ENCODE results near the gene SEMA5A.

Gene SEMA5A

DNA sequence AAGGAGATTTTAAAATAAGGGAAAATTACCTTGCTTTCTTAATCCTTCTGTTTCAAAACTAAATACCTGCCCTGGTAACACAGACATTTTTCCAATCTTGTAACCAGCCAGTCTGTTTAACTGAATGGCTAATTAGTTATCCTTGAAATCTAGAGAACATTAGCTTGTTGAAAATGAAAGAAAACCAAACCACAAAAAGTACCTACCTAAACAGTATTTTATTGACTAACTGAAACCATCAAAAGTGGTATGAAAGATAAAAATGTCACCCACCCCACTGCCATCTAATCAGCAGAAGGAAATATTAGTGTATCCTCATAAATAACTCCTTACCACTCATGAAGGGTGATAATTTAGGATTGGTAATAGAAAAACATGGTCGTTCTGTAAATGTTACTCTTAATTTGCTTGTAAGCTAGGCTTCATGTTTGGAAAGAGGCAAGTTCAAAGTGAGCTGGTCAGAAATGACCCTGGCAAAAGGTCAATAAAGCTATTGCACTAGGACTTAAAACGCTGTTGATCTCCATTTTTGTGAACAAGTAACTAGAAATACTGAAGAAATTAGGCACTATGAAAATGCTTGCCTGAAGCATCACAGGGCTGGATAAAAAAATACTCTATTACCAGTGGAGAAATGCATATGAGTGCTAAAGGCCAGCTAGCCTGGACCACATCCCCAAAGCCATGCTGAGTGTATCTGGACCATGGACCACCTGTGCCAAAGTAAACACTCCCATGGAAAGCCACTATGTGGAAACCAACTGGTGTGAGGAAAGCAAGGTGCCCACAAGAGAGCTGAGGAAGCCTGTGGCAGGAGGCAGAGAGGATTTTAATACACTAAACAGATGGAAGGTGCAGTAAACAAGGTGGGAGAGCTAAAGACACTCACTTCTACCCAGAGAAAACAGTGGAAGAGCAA, 8.4 kb downstream of the SEMA5A start:
- WGBS, result 77% methylated on average over 2 of the region's 2 CpGs
- Histone ChIP-seq H3K9me3 (ENCODE audit: control insufficient read depth, low read length) (no peaks in the 10 kb centered on the region), H2AFZ (ENCODE audit: low read depth, low read length) (no peak overlapping the region), H2AK5ac (ENCODE audit: low read length, severe bottlenecking) (no peak overlapping the region), H2BK120ac (ENCODE audit: low read depth, low read length) (no peak overlapping the region), H3K4ac (ENCODE audit: low read depth in 1 of 2, low read length in 2 of 2) (no peak overlapping the region), H4K8ac (ENCODE audit: low read length) (peak overlapping the region; percentile 41), H2BK12ac (ENCODE audit: low read length in 2 of 2) (peak overlapping the region; percentile 29 to 38), H3K23ac (ENCODE audit: low read length in 2 of 2) (no peak overlapping the region), H3K27ac (ENCODE audit: low read length, poor library complexity, severe bottlenecking) (no peak overlapping the region), H3K14ac (ENCODE audit: low read length in 2 of 2) (no peak overlapping the region), H3K27me3 (ENCODE audit: control insufficient read depth in 1 of 2, insufficient read depth in 1 of 2, low read length in 2 of 2) (no peaks in the 10 kb centered on the region), H3K79me1 (replicated peaks; ENCODE audit: low read length, poor library complexity, severe bottlenecking) (peaks cover 29% of the 10 kb centered on the region), H3K18ac (ENCODE audit: low read depth in 1 of 2, low read length in 2 of 2) (peak overlapping the region; percentile 43 to 79), H3K4me1 (ENCODE audit: control insufficient read depth, insufficient read depth, low read depth, low read length) (peaks cover 3% of the 10 kb centered on the region), H4K91ac (ENCODE audit: low read length) (peak overlapping the region; percentile 80), H3K9ac (ENCODE audit: low read length) (no peak overlapping the region), H2BK5ac (ENCODE audit: low read depth, low read length, poor library complexity, severe bottlenecking) (no peak overlapping the region), H3K4me2 (ENCODE audit: low read length, poor library complexity, severe bottlenecking) (no peak overlapping the region), H3K4me3 (ENCODE audit: insufficient read depth in 1 of 2, low read depth in 1 of 2, low read length in 2 of 2) (no peak overlapping the region), H3K36me3 (ENCODE audit: control insufficient read depth in 1 of 2, insufficient read depth in 2 of 2, low read depth in 1 of 2, low read length in 2 of 2) (no peaks in the 10 kb centered on the region), H2BK15ac (ENCODE audit: low read depth, poor library complexity, severe bottlenecking) (no peak overlapping the region)
- DNase-seq, result no peak

DNA sequence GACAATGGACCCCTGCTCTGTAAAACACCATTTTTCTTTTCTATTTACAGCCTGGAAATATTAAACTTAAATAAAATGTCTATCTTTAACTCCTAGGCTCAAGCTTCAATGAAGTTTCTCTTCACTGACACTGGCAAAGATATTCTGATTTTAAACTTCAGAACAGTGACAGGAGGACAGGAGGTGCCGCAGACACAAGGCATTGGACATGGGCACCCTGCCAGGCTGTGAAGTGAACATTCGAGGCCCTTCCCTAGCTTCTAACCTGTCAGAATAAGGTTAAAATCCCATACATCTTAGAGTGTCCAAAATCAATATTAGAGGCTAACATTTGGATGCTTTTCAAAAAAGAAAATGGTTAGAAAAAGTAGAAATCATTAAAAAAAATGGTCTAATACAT, 9.2 kb downstream of the SEMA5A start:
- no peak for DNase-seq
- Histone ChIP-seq H3K36me3 (ENCODE audit: control insufficient read depth in 1 of 2, insufficient read depth in 2 of 2, low read depth in 1 of 2, low read length in 2 of 2) (no peaks in the 10 kb centered on the region), H2BK120ac (ENCODE audit: low read depth, low read length) (no peak overlapping the region), H2BK5ac (ENCODE audit: low read depth, low read length, poor library complexity, severe bottlenecking) (no peak overlapping the region), H2AFZ (ENCODE audit: low read depth, low read length) (no peak overlapping the region), H3K4me2 (ENCODE audit: low read length, poor library complexity, severe bottlenecking) (no peak overlapping the region), H3K27me3 (ENCODE audit: control insufficient read depth in 1 of 2, insufficient read depth in 1 of 2, low read length in 2 of 2) (no peaks in the 10 kb centered on the region), H4K91ac (ENCODE audit: low read length) (no peak overlapping the region), H2AK5ac (ENCODE audit: low read length, severe bottlenecking) (no peak overlapping the region), H3K9ac (ENCODE audit: low read length) (no peak overlapping the region), H3K4ac (ENCODE audit: low read depth in 1 of 2, low read length in 2 of 2) (no peak overlapping the region), H3K27ac (ENCODE audit: low read length, poor library complexity, severe bottlenecking) (no peak overlapping the region), H3K4me3 (ENCODE audit: insufficient read depth in 1 of 2, low read depth in 1 of 2, low read length in 2 of 2) (no peak overlapping the region), H3K79me1 (replicated peaks; ENCODE audit: low read length, poor library complexity, severe bottlenecking) (peaks cover 29% of the 10 kb centered on the region), H4K8ac (ENCODE audit: low read length) (no peak overlapping the region), H3K9me3 (ENCODE audit: control insufficient read depth, low read length) (no peaks in the 10 kb centered on the region), H3K14ac (ENCODE audit: low read length in 2 of 2) (no peak overlapping the region), H3K4me1 (ENCODE audit: control insufficient read depth, insufficient read depth, low read depth, low read length) (peaks cover 3% of the 10 kb centered on the region), H2BK15ac (ENCODE audit: low read depth, poor library complexity, severe bottlenecking) (no peak overlapping the region), H2BK12ac (ENCODE audit: low read length in 2 of 2) (no peak overlapping the region), H3K18ac (ENCODE audit: low read depth in 1 of 2, low read length in 2 of 2) (no peak overlapping the region), H3K23ac (ENCODE audit: low read length in 2 of 2) (no peak overlapping the region)
- 100% methylated on average over 1 of the region's 2 CpGs for WGBS

DNA sequence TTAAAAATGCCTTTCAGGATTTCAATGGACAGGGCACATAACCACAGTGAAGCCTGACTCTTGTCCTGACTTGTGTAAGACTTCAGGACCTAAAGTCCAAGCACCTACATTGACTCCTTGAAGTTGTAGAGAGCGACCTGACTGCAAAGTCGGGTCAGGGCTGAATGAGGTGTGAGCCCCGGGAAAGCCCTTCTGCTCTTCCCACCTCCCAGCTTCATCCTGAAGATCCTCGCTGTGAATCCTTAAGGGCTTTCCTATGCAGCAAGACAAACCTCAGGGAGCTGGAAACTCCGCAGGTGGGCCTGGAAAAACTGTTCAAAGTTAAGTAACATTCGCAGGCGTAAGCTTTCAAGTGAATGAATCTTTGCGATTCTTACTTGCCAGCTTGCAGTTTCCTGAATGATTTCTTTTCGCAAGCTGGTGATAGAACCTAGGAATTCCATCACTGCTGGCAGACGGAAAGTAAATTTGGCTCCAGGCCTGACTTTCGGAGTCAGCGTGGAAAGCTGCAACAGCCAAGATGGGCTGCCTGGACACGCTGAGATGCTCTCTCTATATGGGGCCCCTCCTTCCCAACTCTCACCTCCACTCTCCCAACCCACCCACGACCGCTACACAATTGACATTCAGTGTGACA, 10.9 kb downstream of the SEMA5A start:
- Histone ChIP-seq H3K4me1 (ENCODE audit: control insufficient read depth, insufficient read depth, low read depth, low read length) (peaks cover 3% of the 10 kb centered on the region), H3K27me3 (ENCODE audit: control insufficient read depth in 1 of 2, insufficient read depth in 1 of 2, low read length in 2 of 2) (no peaks in the 10 kb centered on the region), H4K8ac (ENCODE audit: low read length) (no peak overlapping the region), H2AK5ac (ENCODE audit: low read length, severe bottlenecking) (no peak overlapping the region), H3K14ac (ENCODE audit: low read length in 2 of 2) (no peak overlapping the region), H2BK12ac (ENCODE audit: low read length in 2 of 2) (no peak overlapping the region), H3K18ac (ENCODE audit: low read depth in 1 of 2, low read length in 2 of 2) (no peak overlapping the region), H2BK120ac (ENCODE audit: low read depth, low read length) (no peak overlapping the region), H3K4me2 (ENCODE audit: low read length, poor library complexity, severe bottlenecking) (no peak overlapping the region), H3K9me3 (ENCODE audit: control insufficient read depth, low read length) (no peaks in the 10 kb centered on the region), H2BK5ac (ENCODE audit: low read depth, low read length, poor library complexity, severe bottlenecking) (no peak overlapping the region), H3K36me3 (ENCODE audit: control insufficient read depth in 1 of 2, insufficient read depth in 2 of 2, low read depth in 1 of 2, low read length in 2 of 2) (no peaks in the 10 kb centered on the region), H3K4ac (ENCODE audit: low read depth in 1 of 2, low read length in 2 of 2) (no peak overlapping the region), H3K79me1 (replicated peaks; ENCODE audit: low read length, poor library complexity, severe bottlenecking) (peaks cover 39% of the 10 kb centered on the region), H4K91ac (ENCODE audit: low read length) (no peak overlapping the region), H3K9ac (ENCODE audit: low read length) (no peak overlapping the region), H3K27ac (ENCODE audit: low read length, poor library complexity, severe bottlenecking) (no peak overlapping the region), H3K23ac (ENCODE audit: low read length in 2 of 2) (no peak overlapping the region), H2AFZ (ENCODE audit: low read depth, low read length) (no peak overlapping the region), H3K4me3 (ENCODE audit: insufficient read depth in 1 of 2, low read depth in 1 of 2, low read length in 2 of 2) (no peak overlapping the region), H2BK15ac (ENCODE audit: low read depth, poor library complexity, severe bottlenecking) (no peak overlapping the region)
- 97% methylated on average over 15 of the region's 15 CpGs for WGBS
- DNase-seq, result no peak

DNA sequence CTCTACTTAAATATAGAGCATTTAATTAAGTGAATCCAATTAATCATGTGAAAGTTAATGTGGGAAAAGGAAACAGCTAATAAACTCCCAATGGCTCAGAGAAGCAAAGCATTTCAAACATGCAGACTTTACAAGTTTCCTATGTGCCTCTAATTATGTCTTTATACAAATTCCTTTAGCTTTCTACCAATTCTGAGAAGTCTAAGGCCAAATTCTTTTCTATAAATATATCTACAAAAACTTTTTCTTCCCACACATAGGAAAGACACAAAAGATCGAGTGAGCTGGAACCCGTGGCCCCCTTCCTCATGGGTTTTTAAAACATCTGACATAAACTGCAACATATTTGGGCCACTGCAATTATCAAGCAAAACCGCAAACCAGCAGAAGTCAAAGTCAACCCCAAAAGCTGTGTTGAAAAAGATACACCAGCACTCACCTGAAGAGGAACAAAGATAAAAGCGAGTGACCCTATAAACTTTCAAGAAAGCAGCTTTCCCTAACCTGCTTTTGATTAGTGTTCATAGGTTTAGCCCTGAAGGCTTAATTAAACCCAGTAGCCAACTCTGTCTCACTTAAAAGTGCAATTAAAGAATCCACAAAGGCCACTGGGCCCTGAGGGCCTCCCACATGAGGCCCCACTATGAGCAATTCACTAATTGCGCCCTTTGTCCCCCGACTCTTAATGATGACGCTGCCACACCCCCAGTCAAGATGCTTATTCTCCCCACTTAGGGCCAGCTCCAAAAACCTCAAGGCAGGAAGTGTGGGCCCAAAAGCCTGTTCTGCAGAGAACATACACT, 12.1 kb downstream of the SEMA5A start:
- H2AK5ac ChIP-seq (ENCODE audit: low read length, severe bottlenecking), result peak overlapping the region; percentile 65
- no peak overlapping the region for H3K4me2 ChIP-seq (ENCODE audit: low read length, poor library complexity, severe bottlenecking)
- H4K91ac ChIP-seq (ENCODE audit: low read length), result no peak overlapping the region
- peaks cover 43% of the 10 kb centered on the region for H3K79me1 ChIP-seq (replicated peaks; ENCODE audit: low read length, poor library complexity, severe bottlenecking)
- peaks cover 0 to 4% of the 10 kb centered on the region in 2 experiments for H3K36me3 ChIP-seq (ENCODE audit: control insufficient read depth in 1 of 2, insufficient read depth in 2 of 2, low read depth in 1 of 2, low read length in 2 of 2)
- H3K4me3 ChIP-seq (ENCODE audit: insufficient read depth in 1 of 2, low read depth in 1 of 2, low read length in 2 of 2), result no peak overlapping the region
- no peak overlapping the region for H2BK5ac ChIP-seq (ENCODE audit: low read depth, low read length, poor library complexity, severe bottlenecking)
- H3K9ac ChIP-seq (ENCODE audit: low read length), result no peak overlapping the region
- no peak overlapping the region for H2BK120ac ChIP-seq (ENCODE audit: low read depth, low read length)
- DNase-seq, result no peak
- H3K27me3 ChIP-seq (ENCODE audit: control insufficient read depth in 1 of 2, insufficient read depth in 1 of 2, low read length in 2 of 2), result no peaks in the 10 kb centered on the region
- H3K4ac ChIP-seq (ENCODE audit: low read depth in 1 of 2, low read length in 2 of 2), result no peak overlapping the region
- no peak overlapping the region for H3K14ac ChIP-seq (ENCODE audit: low read length in 2 of 2)
- no peak overlapping the region for H2BK12ac ChIP-seq (ENCODE audit: low read length in 2 of 2)
- 90% methylated on average over 7 of the region's 7 CpGs for WGBS
- H3K4me1 ChIP-seq (ENCODE audit: control insufficient read depth, insufficient read depth, low read depth, low read length), result peaks cover 4% of the 10 kb centered on the region
- H2BK15ac ChIP-seq (ENCODE audit: low read depth, poor library complexity, severe bottlenecking), result no peak overlapping the region
- H3K18ac ChIP-seq (ENCODE audit: low read depth in 1 of 2, low read length in 2 of 2), result no peak overlapping the region
- H3K9me3 ChIP-seq (ENCODE audit: control insufficient read depth, low read length), result no peaks in the 10 kb centered on the region
- no peak overlapping the region for H2AFZ ChIP-seq (ENCODE audit: low read depth, low read length)
- H4K8ac ChIP-seq (ENCODE audit: low read length), result no peak overlapping the region
- H3K23ac ChIP-seq (ENCODE audit: low read length in 2 of 2), result no peak overlapping the region
- no peak overlapping the region for H3K27ac ChIP-seq (ENCODE audit: low read length, poor library complexity, severe bottlenecking)

Data from mesenchymal stem cell (in vitro differentiated cells and primary cell).